ENCODE results near the gene SESN1.

DNA sequence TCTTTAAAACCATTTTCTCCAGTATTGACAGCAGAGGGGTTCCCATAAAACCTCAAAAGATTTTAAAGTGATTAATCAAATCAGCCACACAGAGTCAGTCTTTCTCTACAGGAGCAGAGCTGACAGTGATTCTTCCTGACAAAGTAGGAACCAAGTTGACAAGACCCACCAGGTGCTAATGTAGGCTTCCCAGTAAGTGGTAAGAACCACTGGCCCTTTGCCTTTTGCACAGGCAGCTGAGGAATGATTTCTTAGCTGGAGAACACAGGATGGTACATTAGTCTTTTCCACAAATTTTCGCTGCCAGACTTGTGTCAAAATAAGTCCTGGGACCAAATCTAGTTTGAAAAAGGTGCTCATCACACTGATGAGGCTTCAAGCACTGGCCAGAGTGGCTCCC is 150.6 kb downstream of the SESN1 start:
- no peak for TF ChIP-seq POLR2A (IDR thresholded peaks at IDR 0.05)
- TF ChIP-seq, protein P1, sequence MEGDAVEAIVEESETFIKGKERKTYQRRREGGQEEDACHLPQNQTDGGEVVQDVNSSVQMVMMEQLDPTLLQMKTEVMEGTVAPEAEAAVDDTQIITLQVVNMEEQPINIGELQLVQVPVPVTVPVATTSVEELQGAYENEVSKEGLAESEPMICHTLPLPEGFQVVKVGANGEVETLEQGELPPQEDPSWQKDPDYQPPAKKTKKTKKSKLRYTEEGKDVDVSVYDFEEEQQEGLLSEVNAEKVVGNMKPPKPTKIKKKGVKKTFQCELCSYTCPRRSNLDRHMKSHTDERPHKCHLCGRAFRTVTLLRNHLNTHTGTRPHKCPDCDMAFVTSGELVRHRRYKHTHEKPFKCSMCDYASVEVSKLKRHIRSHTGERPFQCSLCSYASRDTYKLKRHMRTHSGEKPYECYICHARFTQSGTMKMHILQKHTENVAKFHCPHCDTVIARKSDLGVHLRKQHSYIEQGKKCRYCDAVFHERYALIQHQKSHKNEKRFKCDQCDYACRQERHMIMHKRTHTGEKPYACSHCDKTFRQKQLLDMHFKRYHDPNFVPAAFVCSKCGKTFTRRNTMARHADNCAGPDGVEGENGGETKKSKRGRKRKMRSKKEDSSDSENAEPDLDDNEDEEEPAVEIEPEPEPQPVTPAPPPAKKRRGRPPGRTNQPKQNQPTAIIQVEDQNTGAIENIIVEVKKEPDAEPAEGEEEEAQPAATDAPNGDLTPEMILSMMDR (IDR thresholded peaks at IDR 0.05) = no peak
